BE2C (cell line): ENCODE results near the gene AGBL4.
"Not testable (repeated sequence)": the region's sequence is repeated elsewhere in the genome, so short reads cannot be mapped to it uniquely, and the experiment has no call there.

Experiments
- DNase-seq: peaks from one replicate; pipeline ENCODE4 v3.0.0-alpha.2; 2020
- H3K27me3 ChIP-seq: fragments of 250-450 bp; sonication (Bioruptor Pico); 2 replicates; pipeline ENCODE4 v1.5.1; 2020; ENCODE audit warnings: mild to moderate bottlenecking
- H3K36me3 ChIP-seq: fragments of 250-450 bp; sonication (Bioruptor Pico); 2 replicates; pipeline ENCODE4 v1.5.1; 2020; ENCODE audit warnings: mild to moderate bottlenecking
- H3K4me1 ChIP-seq: fragments of 250-450 bp; sonication (Bioruptor Pico); 2 replicates; pipeline ENCODE4 v1.5.1; 2020
- H3K4me3 ChIP-seq: 2 replicates; pipeline ENCODE4 v1.5.1; 2011; ENCODE audit warnings: low read depth, low read length
- H3K9me3 ChIP-seq: fragments of 250-450 bp; sonication (Bioruptor Pico); 2 replicates; pipeline ENCODE4 v1.5.1; 2020
- TF ChIP-seq, protein P1 (sequence below): IDR thresholded peaks from 2 replicates; pipeline ENCODE4 v1.5.1; 2012; ENCODE audit warnings: mild to moderate bottlenecking, low read depth, low read length

AGBL4 gene

DNA sequence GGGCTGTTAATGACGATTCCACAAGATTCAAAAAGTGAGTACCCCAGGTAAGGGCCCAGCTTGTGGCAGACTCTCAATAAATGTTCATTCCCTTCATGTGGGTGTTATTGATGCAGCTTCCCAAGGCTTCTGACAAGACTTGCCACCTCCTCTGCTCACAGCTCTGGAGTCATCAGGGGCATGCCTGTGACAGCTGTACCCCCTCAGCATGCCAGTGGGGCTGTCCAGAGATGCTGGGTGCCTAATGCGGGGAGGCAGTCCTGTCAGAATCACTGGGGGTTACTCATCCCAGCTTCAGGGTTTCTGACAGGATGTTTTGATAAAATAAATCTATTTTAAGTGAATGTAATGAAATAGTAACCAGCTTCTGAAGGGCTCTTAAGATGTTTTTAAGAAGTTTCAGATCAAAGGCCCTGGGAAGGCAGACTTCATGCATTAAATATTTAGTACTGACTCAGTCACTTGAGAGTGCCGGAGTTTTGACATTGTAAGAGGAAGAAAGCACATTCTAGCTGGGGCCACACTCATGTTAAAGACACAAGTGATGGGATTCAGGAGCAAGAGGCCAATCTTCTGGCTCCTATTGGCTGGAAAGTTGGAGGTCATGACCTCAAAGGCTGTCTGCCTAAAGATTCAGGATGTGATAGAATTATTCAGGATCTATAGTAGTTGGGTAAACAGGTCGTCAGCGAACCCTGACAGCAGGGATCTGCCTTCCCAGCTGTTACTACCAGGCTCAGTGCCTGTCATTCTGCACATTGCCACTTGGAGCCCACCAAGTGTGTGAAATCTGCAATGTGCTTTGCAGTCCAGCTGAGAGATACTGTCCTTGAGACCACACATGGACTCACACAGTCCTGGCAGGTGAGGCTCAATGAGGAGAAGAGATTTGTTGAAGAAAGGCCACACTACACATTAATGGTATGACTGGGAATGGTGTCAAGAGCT is 1007.5 kb downstream of the AGBL4 start:
- TF ChIP-seq, protein P1, sequence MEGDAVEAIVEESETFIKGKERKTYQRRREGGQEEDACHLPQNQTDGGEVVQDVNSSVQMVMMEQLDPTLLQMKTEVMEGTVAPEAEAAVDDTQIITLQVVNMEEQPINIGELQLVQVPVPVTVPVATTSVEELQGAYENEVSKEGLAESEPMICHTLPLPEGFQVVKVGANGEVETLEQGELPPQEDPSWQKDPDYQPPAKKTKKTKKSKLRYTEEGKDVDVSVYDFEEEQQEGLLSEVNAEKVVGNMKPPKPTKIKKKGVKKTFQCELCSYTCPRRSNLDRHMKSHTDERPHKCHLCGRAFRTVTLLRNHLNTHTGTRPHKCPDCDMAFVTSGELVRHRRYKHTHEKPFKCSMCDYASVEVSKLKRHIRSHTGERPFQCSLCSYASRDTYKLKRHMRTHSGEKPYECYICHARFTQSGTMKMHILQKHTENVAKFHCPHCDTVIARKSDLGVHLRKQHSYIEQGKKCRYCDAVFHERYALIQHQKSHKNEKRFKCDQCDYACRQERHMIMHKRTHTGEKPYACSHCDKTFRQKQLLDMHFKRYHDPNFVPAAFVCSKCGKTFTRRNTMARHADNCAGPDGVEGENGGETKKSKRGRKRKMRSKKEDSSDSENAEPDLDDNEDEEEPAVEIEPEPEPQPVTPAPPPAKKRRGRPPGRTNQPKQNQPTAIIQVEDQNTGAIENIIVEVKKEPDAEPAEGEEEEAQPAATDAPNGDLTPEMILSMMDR, result peak; percentile 31; the same call in 1 of the 2 replicates
- Histone ChIP-seq H3K36me3 (no peaks in the 10 kb centered on the region), H3K9me3 (no peaks in the 10 kb centered on the region), H3K4me3 (no peak overlapping the region), H3K4me1 (no peaks in the 10 kb centered on the region), H3K27me3 (no peaks in the 10 kb centered on the region)
- peak; percentile 10 for DNase-seq

DNA sequence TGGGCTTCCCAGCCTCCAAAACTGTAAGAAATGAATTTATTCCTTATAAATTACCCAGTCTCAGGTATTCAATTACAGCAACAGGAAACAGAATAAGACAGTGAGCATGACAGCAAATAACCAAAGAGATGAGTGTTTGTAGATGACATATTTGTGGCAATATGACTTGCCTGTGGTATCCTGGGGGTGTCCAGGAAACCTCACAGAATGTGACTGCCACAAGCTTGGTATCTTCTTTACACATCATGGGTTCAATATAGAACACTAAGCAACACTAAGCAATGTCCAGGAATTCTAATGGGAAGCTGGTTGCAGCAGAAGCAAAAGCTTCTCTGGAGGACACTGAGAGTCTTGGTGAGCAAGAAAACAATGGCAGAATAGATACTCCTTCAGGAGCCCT is 1010.7 kb downstream of the AGBL4 start:
- no peaks in the 10 kb centered on the region for H3K36me3 ChIP-seq
- H3K9me3 ChIP-seq, result no peaks in the 10 kb centered on the region
- no peak overlapping the region for H3K4me3 ChIP-seq
- H3K4me1 ChIP-seq, result no peaks in the 10 kb centered on the region
- DNase-seq, result no peak
- H3K27me3 ChIP-seq, result no peaks in the 10 kb centered on the region
- TF ChIP-seq, protein P1, result no peak

DNA sequence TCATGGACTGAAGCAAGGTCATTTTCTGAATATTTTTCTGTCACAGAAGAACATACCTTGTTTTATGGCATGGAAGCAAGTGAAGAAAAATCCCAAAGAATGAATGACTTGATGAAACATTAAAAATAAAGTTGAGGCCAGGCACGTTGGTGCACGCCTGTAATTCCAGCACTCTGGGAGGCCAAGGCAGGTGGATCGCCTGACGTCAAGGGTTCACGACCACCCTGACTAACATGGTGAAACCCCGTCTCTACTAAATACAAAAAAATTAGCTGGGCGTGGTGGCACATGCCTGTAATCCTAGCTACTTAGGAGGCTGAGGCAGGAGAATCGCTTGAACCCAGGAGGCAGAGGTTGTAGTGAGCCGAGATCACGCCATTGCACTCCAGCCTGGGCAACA is 1020.8 kb downstream of the AGBL4 start:
- not testable (repeated sequence) for H3K27me3 ChIP-seq, DNase-seq, H3K36me3 ChIP-seq, H3K4me1 ChIP-seq, H3K9me3 ChIP-seq, H3K4me3 ChIP-seq

DNA sequence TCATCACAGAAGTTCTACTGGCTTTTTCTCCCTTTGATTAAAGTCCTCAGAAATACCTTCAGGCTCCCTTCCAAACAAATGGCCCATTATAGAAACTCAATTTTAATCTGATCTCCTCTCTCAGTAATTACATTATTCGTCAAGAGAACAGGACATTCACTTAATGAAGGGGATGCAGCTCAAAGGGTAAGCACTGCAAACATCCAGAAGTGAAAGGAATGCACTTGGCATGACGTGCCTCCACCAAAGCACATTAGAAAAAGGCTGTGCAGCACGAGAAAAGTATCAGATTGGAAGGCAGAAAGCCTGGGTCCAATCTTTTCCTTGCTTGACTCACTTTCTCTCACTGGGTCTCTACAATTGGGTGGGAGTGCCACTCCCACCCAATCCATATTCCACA is 1024.4 kb downstream of the AGBL4 start:
- Histone ChIP-seq H3K9me3 (no peaks in the 10 kb centered on the region), H3K4me1 (0 out of 2 replicates have a peak, but pooled peaks cover 2% of the 10 kb centered on the region), H3K36me3 (no peaks in the 10 kb centered on the region), H3K27me3 (no peaks in the 10 kb centered on the region), H3K4me3 (no peak overlapping the region)
- DNase-seq, result peak; percentile 15
- TF ChIP-seq, protein P1, result no peak

DNA sequence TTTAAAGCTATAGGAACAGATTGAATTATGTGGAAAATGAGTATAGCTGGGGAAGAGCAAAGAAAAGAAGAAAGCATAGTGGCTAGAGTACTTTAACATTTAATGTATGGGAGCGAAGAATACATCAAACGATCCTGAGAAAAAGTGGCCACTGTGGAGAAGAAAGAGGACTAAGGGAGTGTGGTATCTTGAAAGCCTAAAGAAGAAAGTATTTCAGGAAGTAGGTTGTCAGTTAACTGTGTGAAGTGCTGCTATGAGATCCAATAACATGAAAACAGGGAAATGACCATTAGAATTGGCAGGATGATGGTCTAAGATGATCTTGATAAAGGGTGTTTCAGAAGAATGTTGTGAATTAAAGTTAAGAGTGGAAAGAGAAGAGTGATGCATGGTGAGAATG is 1027.4 kb downstream of the AGBL4 start:
- Histone ChIP-seq H3K4me1 (0 out of 2 replicates have a peak, but pooled peaks cover 2% of the 10 kb centered on the region), H3K36me3 (no peaks in the 10 kb centered on the region), H3K27me3 (no peaks in the 10 kb centered on the region), H3K9me3 (no peaks in the 10 kb centered on the region), H3K4me3 (no peak overlapping the region)
- TF ChIP-seq, protein P1, result no peak
- no peak for DNase-seq

DNA sequence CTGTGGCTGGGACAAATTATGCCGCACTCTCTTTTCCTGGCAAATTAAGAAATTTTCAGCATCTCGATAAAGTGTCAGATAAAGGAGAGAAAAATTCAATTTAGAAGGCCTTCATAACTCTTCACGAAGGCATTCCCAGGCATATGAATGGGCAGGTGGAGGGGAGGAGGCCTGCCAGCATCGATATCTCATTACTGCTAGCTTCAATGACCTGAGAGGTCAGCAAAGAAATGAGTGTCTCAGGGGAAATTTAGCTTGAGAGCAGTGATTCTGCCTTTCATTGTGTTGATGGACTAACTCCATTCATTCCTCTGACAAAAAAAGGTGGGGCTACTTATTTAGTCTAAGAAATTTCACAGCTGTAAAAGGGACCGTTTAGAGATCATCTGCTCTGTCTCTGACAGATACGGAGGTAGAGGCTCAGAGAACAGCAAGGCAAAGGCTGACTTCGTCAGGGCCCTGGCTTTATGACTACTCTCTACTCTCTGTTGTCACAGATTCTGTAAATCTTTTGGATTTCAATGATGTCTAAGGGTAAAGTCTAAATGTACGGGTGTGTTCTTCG is 1035.0 kb downstream of the AGBL4 start:
- H3K36me3 ChIP-seq, result no peaks in the 10 kb centered on the region
- no peaks in the 10 kb centered on the region for H3K9me3 ChIP-seq
- no peak overlapping the region for H3K4me3 ChIP-seq
- DNase-seq, result no peak
- no peaks in the 10 kb centered on the region for H3K4me1 ChIP-seq
- TF ChIP-seq, protein P1, result no peak
- no peaks in the 10 kb centered on the region for H3K27me3 ChIP-seq
